PC-9 (cell line): ENCODE measurements around the gene ADRA2B. TPM values are rescaled to one million over a fixed set of nuclear protein-coding genes. Genes with fewer than 3 reads are reported as not detected.
A peak's percentile ranks its signal among the peaks of the same experiment; 100 is the strongest.
"Not testable (repeated sequence)": the region's sequence is repeated elsewhere in the genome, so short reads cannot be mapped to it uniquely, and the experiment has no call there.

Source experiments
- BruUV-seq: library from RNA; stranded (reverse); fragments of 400-500 nt; replicated peaks from 2 replicates; lab custom pipeline; 2021; lab: Mats Ljungman, UMichigan
- CTCF ChIA-PET: fragments of 300-600 bp; sonication (Branson Sonifier 250); formaldehyde crosslinking; loops from one replicate; lab custom pipeline; 2022; ENCODE audit warnings: antibody characterized with exemption; lab: Charles Lee
- POLR2A ChIA-PET: fragments of 300-600 bp; sonication (Branson Sonifier 250); formaldehyde crosslinking; loops from one replicate; lab custom pipeline; 2022; ENCODE audit warnings: antibody characterized with exemption; ENCODE audit not compliant: unreplicated experiment; lab: Charles Lee
- DNase-seq, 2 experiments: peaks; one replicate each; pipeline versions ENCODE4 v3.0.0 to v3.0.0-alpha.2; 2015 to 2022; ENCODE audit warnings: mixed read lengths in 1 of 2
- H2AFZ ChIP-seq: fragments of 200-600 bp; sonication (generic); 2 replicates; pipeline ENCODE4 v1.8.1; 2017; ENCODE audit warnings: antibody characterized with exemption
- H3F3A ChIP-seq: fragments of 200-600 bp; sonication (generic); 2 replicates; pipeline ENCODE4 v1.8.1; 2017; ENCODE audit warnings: antibody characterized with exemption, mild to moderate bottlenecking, low read depth; ENCODE audit not compliant: insufficient read depth
- H3K27ac ChIP-seq: fragments of 200-600 bp; sonication (generic); 2 replicates; pipeline ENCODE4 v1.6.1; 2016; ENCODE audit warnings: mixed run types
- H3K27me3 ChIP-seq: fragments of 200-600 bp; sonication (generic); 2 replicates; pipeline ENCODE4 v1.6.1; 2016; ENCODE audit warnings: low read depth, mixed run types; ENCODE audit not compliant: insufficient read depth
- H3K36me3 ChIP-seq: fragments of 200-600 bp; sonication (generic); 2 replicates; pipeline ENCODE4 v1.6.1; 2016; ENCODE audit warnings: low read depth, mixed run types
- H3K4me1 ChIP-seq: fragments of 200-600 bp; sonication (generic); replicated peaks from 2 replicates; pipeline ENCODE4 v1.6.1; 2016; ENCODE audit warnings: mixed run types; ENCODE audit not compliant: insufficient read depth
- H3K4me2 ChIP-seq: fragments of 200-600 bp; sonication (generic); 2 replicates; pipeline ENCODE4 v1.6.1; 2017; ENCODE audit warnings: mixed run types
- H3K4me3 ChIP-seq: fragments of 200-600 bp; sonication (generic); 2 replicates; pipeline ENCODE4 v1.6.1; 2016; ENCODE audit warnings: mixed run types
- H3K79me2 ChIP-seq: fragments of 200-600 bp; sonication (generic); 2 replicates; pipeline ENCODE4 v1.6.1; 2017; ENCODE audit warnings: low read depth, mixed run types
- H3K9me2 ChIP-seq: fragments of 200-600 bp; sonication (generic); 2 replicates; pipeline ENCODE4 v1.8.1; 2017; ENCODE audit warnings: mild to moderate bottlenecking; ENCODE audit not compliant: insufficient read depth
- H3K9me3 ChIP-seq: fragments of 200-600 bp; sonication (generic); 2 replicates; pipeline ENCODE4 v1.8.1; 2016; ENCODE audit warnings: low read depth; ENCODE audit not compliant: insufficient read depth
- H4K20me1 ChIP-seq: fragments of 200-600 bp; sonication (generic); 2 replicates; pipeline ENCODE4 v1.8.1; 2017; ENCODE audit not compliant: insufficient read depth
- EZH2 ChIP-seq: fragments of 200-600 bp; sonication (generic); IDR thresholded peaks from 2 replicates; pipeline ENCODE4 v1.8.0; 2017; ENCODE audit warnings: antibody characterized with exemption, low read depth
- intact Hi-C: fragments of 100-400 bp; cut with micrococcal nuclease; formaldehyde crosslinking; loops from one replicate; pipeline ENCODE4 v1.10.0; 2022; ENCODE audit not compliant: unreplicated experiment
- total RNA-seq: library from RNA; stranded (reverse); gene quantifications from 2 replicates; pipeline ENCODE4 v1.2.3, GENCODE V29; 2021
- TF ChIP-seq, protein P1 (sequence below): fragments of 200-600 bp; sonication (generic); conservative IDR thresholded peaks from 2 replicates; pipeline ENCODE4 v1.6.1; 2017; ENCODE audit warnings: mixed run types, antibody characterized with exemption, mild to moderate bottlenecking, moderate library complexity

Gene ADRA2B
- total RNA-seq, 1 experiment from 2014 or later = 0.26 TPM

DNA sequence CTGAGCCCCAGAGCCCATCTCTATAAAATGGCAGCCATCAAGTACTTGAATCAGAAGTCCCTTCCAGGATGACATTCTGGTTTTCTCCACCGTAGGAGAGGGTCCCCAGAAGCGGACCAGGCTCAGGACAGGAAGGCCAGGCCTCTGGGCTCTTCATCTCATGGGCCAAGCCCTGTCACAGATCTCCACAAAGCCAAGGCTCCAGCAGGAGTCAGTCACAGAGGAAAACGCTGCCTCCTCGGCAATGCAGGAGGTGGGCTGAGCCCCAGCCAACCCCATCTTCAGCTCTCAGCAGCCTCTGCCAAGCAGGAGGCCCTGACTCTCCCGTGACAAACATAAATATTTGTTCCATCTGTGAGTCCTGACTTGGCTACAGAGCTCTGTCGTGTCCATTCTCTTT, 42.2 kb downstream of the ADRA2B start:
- ChIA-PET CTCF (no interaction called here), POLR2A (no interaction called here)

GRCh38 chr2:96073170-96073775, 43.1 kb downstream of the ADRA2B start:
- ChIA-PET CTCF (no interaction called here), POLR2A (interaction anchor here (0.7 kb wide), 1 partner anchor 689 kb away, joined by 4 read pairs; no protein-coding TSS in a partner anchor)
- no TSS peak for BruUV-seq

More for the DNA sequence above, 42.2 kb downstream of the ADRA2B start:
- no peaks in the 10 kb centered on the region for H4K20me1 ChIP-seq
- H3K27ac ChIP-seq = no peak overlapping the region
- no peaks in the 10 kb centered on the region; the same call in 1 of the 2 replicates for H3K9me3 ChIP-seq
- DNase-seq = no peak
- no TSS peak for BruUV-seq
- H3K79me2 ChIP-seq = no peaks in the 10 kb centered on the region
- H3K9me2 ChIP-seq = no peaks in the 10 kb centered on the region
- H3K4me2 ChIP-seq = no peak overlapping the region
- no peaks in the 10 kb centered on the region for H3K36me3 ChIP-seq
- H2AFZ ChIP-seq = no peak overlapping the region
- H3K27me3 ChIP-seq = peaks cover 20% of the 10 kb centered on the region; the same call in 1 of the 2 replicates
- H3K4me1 ChIP-seq = no peaks in the 10 kb centered on the region
- no peaks in the 10 kb centered on the region for H3F3A ChIP-seq
- TF ChIP-seq, protein P1, sequence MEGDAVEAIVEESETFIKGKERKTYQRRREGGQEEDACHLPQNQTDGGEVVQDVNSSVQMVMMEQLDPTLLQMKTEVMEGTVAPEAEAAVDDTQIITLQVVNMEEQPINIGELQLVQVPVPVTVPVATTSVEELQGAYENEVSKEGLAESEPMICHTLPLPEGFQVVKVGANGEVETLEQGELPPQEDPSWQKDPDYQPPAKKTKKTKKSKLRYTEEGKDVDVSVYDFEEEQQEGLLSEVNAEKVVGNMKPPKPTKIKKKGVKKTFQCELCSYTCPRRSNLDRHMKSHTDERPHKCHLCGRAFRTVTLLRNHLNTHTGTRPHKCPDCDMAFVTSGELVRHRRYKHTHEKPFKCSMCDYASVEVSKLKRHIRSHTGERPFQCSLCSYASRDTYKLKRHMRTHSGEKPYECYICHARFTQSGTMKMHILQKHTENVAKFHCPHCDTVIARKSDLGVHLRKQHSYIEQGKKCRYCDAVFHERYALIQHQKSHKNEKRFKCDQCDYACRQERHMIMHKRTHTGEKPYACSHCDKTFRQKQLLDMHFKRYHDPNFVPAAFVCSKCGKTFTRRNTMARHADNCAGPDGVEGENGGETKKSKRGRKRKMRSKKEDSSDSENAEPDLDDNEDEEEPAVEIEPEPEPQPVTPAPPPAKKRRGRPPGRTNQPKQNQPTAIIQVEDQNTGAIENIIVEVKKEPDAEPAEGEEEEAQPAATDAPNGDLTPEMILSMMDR = no peak
- no peak for TF ChIP-seq EZH2
- H3K4me3 ChIP-seq = no peak overlapping the region
- intact Hi-C loops = no loop called here

GRCh38 chr2:96072746-96073145, 43.6 kb downstream of the ADRA2B start:
- Histone ChIP-seq H3F3A (no peaks in the 10 kb centered on the region), H3K27ac (no peak overlapping the region), H3K79me2 (no peaks in the 10 kb centered on the region), H4K20me1 (no peaks in the 10 kb centered on the region), H3K4me2 (no peak overlapping the region), H2AFZ (no peak overlapping the region), H3K36me3 (no peaks in the 10 kb centered on the region), H3K4me1 (peaks cover 10% of the 10 kb centered on the region; the same call in 1 of the 2 replicates), H3K9me3 (no peaks in the 10 kb centered on the region; the same call in 1 of the 2 replicates), H3K9me2 (no peaks in the 10 kb centered on the region), H3K4me3 (no peak overlapping the region), H3K27me3 (peaks cover 20% of the 10 kb centered on the region; the same call in 1 of the 2 replicates)
- ChIA-PET CTCF (no interaction called here), POLR2A (no interaction called here)
- BruUV-seq = no TSS peak
- intact Hi-C loops = no loop called here
- TF ChIP-seq, protein P1 = no peak
- TF ChIP-seq EZH2 = no peak
- peak in 1 of 2 experiments; percentile 33 for DNase-seq

More at GRCh38 chr2:96073170-96073775, 43.1 kb downstream of the ADRA2B start:
- TF ChIP-seq, protein P1 = no peak
- TF ChIP-seq EZH2 = no peak
- H3K27ac ChIP-seq = no peak overlapping the region
- peak in 1 of 2 experiments; percentile 9 for DNase-seq
- no peaks in the 10 kb centered on the region for H3K9me2 ChIP-seq
- H2AFZ ChIP-seq = no peak overlapping the region
- no peak overlapping the region for H3K4me2 ChIP-seq
- H3K27me3 ChIP-seq = peaks cover 20% of the 10 kb centered on the region; the same call in 1 of the 2 replicates
- H3K9me3 ChIP-seq = no peaks in the 10 kb centered on the region; the same call in 1 of the 2 replicates
- H3K36me3 ChIP-seq = no peaks in the 10 kb centered on the region
- H3K4me1 ChIP-seq = peaks cover 5% of the 10 kb centered on the region; the same call in 1 of the 2 replicates
- no peaks in the 10 kb centered on the region for H4K20me1 ChIP-seq
- no peak overlapping the region for H3K4me3 ChIP-seq
- intact Hi-C loops = no loop called here
- no peaks in the 10 kb centered on the region for H3F3A ChIP-seq
- H3K79me2 ChIP-seq = no peaks in the 10 kb centered on the region

DNA sequence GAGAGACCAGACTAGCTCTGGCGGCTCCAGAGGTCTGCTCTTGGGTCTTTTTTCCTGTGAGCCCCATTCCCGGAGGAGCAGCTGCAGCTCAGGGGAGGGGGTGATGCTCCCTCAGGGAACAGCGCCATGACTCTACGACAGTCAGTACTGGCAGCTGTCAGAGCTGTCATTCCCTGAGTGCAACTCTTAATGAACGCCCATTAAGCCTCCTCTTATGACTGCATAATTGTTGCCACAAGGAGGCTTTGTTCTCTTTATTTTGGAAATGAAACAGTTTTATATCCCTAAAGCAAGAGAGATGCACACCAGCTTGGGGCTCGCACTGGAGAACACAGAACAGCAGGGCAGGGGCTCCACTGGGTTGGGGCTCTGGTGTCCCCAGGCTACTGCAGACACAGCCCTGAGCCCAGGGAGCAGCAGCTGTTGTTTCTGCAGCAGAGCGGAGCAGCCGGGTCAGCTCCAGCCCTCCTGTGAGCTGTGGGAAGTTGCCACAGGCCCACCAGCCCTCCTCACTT, 44.3 kb downstream of the ADRA2B start:
- intact Hi-C loops, H3K9me2 ChIP-seq, H3K36me3 ChIP-seq, H3K9me3 ChIP-seq, H4K20me1 ChIP-seq, H3K4me1 ChIP-seq, H3K79me2 ChIP-seq, BruUV-seq, CTCF ChIA-PET, POLR2A ChIA-PET, H3K27ac ChIP-seq, H2AFZ ChIP-seq, H3F3A ChIP-seq, H3K4me2 ChIP-seq, H3K4me3 ChIP-seq, DNase-seq: not testable (repeated sequence)
- peaks cover 20% of the 10 kb centered on the region; the same call in 1 of the 2 replicates for H3K27me3 ChIP-seq
